ENCODE measurements around the gene ADAD2. TPM values are rescaled to one million over a fixed set of nuclear protein-coding genes. Genes with fewer than 3 reads are reported as not detected.

The ADAD2 gene
- total RNA-seq, 1 experiment from 2014 or later = not detected

GRCh38 chr16:84245956-84246678, 55.2 kb downstream of the ADAD2 start:
- DNase-seq (ENCODE audit: low spot score) = no peak

- no peak for DNase-seq (ENCODE audit: low spot score)
Observed at GRCh38 chr16:84246679-84247077, 55.7 kb downstream of the ADAD2 start.

Other genes with a start within 250 kb of the ADAD2 start
- 26.1 and 27.3 TPM in 2 replicates for gene OSGIN1, start 237.9 kb upstream of the ADAD2 start, total RNA-seq (2014; rRNA removed; shearing (Covaris generic))
- 0.37 and 0.52 TPM in 2 replicates for gene NECAB2, start 222.9 kb upstream of the ADAD2 start, total RNA-seq (2014; rRNA removed; shearing (Covaris generic))
- gene SLC38A8, start 148.4 kb upstream of the ADAD2 start, total RNA-seq (2014; rRNA removed; shearing (Covaris generic)) = not detected in 2 replicates
- gene MBTPS1, start 74.2 kb upstream of the ADAD2 start, total RNA-seq (2014; rRNA removed; shearing (Covaris generic)) = 56.3 and 77.9 TPM in 2 replicates
- gene HSDL1, start 46.0 kb upstream of the ADAD2 start, total RNA-seq (2014; rRNA removed; shearing (Covaris generic)) = 39.7 and 44.7 TPM in 2 replicates
- 0.29 TPM in 1 of 2 replicates, not detected in the other for gene DNAAF1, start 45.8 kb upstream of the ADAD2 start, total RNA-seq (2014; rRNA removed; shearing (Covaris generic))
- gene TAF1C, start 4.1 kb upstream of the ADAD2 start, total RNA-seq (2014; rRNA removed; shearing (Covaris generic)) = 8.1 and 18.4 TPM in 2 replicates
- not detected in 2 replicates for gene KCNG4, start 48.9 kb downstream of the ADAD2 start, total RNA-seq (2014; rRNA removed; shearing (Covaris generic))
- not detected in 2 replicates for gene WFDC1, start 103.7 kb downstream of the ADAD2 start, total RNA-seq (2014; rRNA removed; shearing (Covaris generic))
- not detected in 2 replicates for gene ATP2C2, start 177.4 kb downstream of the ADAD2 start, total RNA-seq (2014; rRNA removed; shearing (Covaris generic))